Subcutaneous adipose tissue (tissue), 4 donors: Measurements from ENCODE around the gene LHB. TPM values are rescaled to one million over a fixed set of nuclear protein-coding genes. Genes with fewer than 3 reads are reported as not detected.

Experiments used
- total RNA-seq, 4 donors: library from RNA; depleted of rRNA; stranded (reverse); fragments of >200 nt; gene quantifications; one replicate each; pipeline ENCODE4 v1.1.0, GENCODE V29; 2016
- TF ChIP-seq, protein P1 (sequence below): fragments of 450-650 bp; IDR thresholded peaks from one replicate; pipeline ENCODE4 v1.5.1; 2016; ENCODE audit warnings: low read depth, mild to moderate bottlenecking, control low read depth, antibody characterized with exemption, moderate library complexity

Gene LHB
- total RNA-seq, result not detected

- TF ChIP-seq, protein P1, sequence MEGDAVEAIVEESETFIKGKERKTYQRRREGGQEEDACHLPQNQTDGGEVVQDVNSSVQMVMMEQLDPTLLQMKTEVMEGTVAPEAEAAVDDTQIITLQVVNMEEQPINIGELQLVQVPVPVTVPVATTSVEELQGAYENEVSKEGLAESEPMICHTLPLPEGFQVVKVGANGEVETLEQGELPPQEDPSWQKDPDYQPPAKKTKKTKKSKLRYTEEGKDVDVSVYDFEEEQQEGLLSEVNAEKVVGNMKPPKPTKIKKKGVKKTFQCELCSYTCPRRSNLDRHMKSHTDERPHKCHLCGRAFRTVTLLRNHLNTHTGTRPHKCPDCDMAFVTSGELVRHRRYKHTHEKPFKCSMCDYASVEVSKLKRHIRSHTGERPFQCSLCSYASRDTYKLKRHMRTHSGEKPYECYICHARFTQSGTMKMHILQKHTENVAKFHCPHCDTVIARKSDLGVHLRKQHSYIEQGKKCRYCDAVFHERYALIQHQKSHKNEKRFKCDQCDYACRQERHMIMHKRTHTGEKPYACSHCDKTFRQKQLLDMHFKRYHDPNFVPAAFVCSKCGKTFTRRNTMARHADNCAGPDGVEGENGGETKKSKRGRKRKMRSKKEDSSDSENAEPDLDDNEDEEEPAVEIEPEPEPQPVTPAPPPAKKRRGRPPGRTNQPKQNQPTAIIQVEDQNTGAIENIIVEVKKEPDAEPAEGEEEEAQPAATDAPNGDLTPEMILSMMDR, result no peak
Observed at GRCh38 chr19:49017041-49017665, at the start of gene LHB. Gene LHB (minus strand): TSS chr19:49017091. CDS start chr19:49017081, 10 bp downstream.

GRCh38 chr19:49065905-49066512 lies 49.1 kb upstream of the LHB start:
- TF ChIP-seq, protein P1, result no peak

DNA sequence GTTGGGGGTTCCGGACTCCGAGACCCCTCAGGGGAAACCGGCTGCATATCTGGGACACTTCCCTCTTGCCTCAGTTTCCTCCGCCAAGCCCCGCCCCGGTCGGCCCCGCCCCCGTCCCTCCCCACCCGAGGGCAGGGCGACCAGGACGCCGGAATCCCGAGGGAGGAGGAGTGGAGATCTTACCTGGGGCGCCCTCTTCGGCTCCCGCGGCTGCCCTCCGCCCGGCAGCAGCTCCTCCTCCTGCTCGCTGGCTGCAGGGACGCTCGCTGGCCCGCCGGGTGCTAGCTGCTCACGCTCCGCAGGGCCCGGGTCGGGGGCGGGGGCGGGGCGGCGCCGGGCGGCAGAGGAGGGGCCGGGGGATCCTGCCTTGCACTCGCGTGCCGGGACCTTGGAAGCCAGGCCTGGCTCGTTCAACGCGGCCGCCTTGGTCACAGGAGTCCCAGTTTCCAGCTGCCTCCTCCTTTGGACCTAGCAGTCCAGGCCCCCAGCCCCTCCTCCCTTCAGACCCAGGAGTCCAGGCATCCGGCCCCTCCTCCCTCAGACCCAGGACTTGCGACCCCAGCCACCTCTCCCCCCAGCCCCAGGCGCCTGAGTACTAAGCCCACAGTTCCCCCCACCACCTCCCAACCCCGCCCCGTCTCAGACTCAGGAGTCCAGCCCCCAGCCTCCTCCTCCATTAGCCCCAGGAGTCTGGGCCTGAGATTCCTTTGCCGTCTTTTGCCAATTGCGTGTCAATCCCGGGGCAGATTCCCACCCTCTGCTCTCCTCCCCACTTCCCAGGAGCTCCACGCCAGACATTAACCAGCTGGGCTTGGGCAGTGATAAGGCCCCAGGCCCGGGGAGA lies 48.1 kb upstream of the LHB start, which contains the start of gene NTF4:
Gene NTF4 (minus strand): TSS at position 51 of the 844 bp plus-strand sequence. CDS start 2,821 bp downstream, outside the sequence.
- TF ChIP-seq, protein P1, result no peak

GRCh38 chr19:49064029-49064629 lies 47.2 kb upstream of the LHB start:
- TF ChIP-seq, protein P1, result no peak

DNA sequence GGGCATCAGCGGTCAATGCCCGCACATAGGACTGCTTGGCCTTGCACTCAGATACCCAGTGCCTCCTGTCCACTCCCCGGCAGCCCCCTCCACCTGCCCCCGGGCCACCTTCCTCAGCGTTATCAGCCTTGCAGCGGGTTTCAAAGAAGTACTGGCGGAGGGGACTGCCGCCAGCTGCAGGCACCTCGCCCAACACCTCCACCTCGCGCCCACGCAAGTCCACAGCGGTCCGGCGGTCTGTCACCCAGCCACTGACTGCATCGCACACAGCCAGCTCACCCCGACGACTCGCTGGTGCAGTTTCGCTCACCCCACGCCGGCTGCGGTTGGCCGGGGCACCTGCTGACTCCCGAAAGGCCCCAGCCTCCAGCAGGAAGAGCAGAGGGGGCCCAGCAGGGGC lies 44.6 kb upstream of the LHB start:
- TF ChIP-seq, protein P1, result no peak

- TF ChIP-seq, protein P1, result no peak
Observed at GRCh38 chr19:49061000-49061399, 44.1 kb upstream of the LHB start.

- TF ChIP-seq, protein P1, result no peak
Observed at GRCh38 chr19:49059053-49059452, 42.2 kb upstream of the LHB start.
